GM21717 (cell line): ENCODE measurements around the gene ERP44.
A peak's percentile ranks its signal among the peaks of the same experiment; 100 is the strongest.

Experiments used
- ATAC-seq: cut with Tn5 transposase; IDR thresholded peaks from one replicate; pipeline ENCODE4 v1.9.1; 2021; ENCODE audit warnings: mild to moderate bottlenecking, moderate library complexity; ENCODE audit not compliant: unreplicated experiment

The ERP44 gene

DNA sequence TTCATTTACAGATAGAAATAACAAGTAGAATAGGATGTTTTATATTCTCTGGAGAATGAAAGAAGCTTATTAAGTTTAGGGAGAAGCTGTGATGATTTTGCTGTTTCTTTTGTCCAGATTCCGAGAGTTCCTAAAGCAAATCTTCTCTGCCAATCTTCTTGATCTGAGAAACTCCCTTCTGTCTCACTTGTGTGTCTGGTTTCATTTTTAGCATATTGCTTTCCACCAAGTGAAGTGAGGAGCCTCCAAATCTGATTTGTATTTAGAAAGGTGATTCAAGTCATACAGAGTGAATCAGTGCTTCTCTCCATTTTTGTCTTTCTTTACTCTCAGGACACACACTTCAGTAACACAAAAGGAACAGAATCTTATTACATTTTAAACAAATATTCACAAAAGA, 144.0 kb downstream of the ERP44 start:
- peak; percentile 79 for ATAC-seq

DNA sequence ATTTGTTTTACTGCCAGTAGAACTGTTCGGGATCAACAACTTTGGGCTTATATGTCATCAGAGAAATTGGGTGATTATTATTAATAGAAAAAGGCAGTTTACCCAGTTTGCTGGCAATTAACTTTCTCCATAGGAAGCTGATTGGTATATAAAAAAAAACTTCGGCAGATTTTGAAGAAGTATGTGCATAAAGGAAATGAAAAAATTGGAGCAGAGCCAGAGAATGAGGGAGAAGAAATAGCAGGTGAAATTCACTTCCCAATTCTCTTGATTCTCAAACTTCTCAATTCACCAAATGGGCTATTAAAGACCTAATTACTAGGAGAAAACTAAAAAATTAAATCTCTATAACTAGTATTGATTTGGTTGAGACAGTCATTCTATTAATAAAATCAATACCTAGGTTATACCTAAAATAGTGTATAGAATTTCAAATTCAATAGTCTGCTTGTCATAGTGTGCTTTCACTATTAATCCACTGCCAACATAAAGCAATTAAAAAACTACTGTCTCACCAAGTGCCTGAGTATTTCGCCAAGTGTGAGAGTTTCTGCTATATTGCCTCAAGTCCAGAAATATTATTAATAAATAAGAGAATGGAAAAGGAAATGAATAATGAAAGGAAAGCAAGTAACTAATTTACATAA, 144.8 kb downstream of the ERP44 start:
- no peak for ATAC-seq

DNA sequence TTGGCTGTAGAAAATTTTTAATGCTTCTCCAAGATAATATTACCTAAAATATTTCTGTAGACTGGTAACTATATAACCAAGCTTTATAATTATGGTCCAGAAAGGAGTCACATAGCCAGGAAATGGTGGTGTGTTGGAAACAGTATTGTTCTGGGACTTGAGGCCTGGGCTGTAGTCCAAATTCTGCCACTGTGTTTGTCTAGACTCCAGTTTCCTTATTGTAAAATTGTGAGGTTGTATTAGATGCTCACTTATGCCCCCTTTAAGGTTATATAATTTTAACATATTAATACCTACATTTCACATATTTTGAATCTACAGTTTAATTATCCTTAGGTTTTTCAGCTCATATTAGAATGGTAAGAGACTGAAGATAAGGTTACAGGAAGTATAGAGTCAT, 149.9 kb downstream of the ERP44 start:
- ATAC-seq, result no peak

DNA sequence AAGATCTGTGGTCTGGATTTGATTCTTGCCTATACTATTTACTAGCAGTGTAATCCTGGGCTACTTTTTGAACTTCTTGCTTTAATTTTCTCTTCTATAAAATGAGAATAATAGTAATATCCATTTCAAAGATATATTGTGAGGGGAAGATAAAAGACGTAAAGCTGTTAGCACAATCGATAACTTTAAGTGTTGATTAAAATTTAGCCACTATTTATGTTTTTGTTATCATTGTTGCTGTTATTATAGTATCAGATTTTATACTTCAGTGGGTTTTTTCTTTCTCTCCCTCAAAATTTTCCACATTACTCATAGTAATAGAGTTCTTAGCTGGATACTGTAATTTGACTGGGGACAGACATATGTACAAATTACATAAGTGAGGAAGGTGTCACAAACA, 150.3 kb downstream of the ERP44 start:
- ATAC-seq, result no peak

DNA sequence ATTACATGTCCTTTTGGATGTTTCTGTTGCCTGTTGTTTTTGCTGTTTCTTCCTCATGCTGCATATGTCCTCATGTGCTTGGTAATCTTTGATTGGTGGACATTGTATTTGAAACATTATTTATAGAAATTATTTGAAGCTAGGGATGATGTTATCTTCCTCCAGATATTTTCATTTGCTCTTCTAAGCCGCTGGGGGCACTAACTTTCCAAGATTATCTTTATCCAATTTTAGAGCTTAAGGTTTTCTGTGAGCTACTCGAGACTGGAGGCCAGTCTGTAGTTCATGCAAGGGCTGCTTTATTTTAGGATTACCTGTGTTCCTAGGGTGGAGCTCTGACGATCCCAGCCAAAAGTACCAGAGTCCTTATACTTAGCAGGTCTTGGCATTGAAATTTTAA, 151.4 kb downstream of the ERP44 start:
- no peak for ATAC-seq

DNA sequence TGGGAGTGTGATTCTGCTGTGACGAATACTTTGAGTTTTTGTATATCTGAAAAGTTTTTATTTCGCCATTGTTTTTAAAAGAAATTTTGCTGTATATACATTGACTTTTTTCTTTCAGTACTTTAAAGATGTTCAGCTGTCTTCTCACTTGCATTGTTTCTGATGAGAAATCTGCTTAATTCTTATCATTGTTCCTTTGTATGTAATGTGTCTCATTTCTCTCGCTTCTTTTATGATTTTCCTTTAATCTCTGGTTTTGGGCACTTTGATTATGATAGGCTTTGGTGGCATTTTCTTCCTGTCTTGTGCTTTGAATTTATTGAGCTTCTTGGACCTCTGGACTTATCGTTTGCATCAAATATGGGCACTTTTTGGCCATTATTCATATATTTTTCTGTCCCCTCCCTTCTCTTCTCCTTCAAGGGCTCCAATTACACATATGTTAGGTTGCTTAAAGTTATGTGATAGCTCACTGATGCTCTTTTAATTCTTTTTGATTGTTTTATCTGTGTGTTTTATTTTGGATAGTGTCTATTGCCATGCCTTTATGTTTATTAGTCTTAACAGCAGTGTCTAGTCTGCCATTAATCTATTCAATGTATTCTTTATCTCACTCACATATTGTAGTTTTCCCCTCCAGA, 161.7 kb downstream of the ERP44 start:
- no peak for ATAC-seq

DNA sequence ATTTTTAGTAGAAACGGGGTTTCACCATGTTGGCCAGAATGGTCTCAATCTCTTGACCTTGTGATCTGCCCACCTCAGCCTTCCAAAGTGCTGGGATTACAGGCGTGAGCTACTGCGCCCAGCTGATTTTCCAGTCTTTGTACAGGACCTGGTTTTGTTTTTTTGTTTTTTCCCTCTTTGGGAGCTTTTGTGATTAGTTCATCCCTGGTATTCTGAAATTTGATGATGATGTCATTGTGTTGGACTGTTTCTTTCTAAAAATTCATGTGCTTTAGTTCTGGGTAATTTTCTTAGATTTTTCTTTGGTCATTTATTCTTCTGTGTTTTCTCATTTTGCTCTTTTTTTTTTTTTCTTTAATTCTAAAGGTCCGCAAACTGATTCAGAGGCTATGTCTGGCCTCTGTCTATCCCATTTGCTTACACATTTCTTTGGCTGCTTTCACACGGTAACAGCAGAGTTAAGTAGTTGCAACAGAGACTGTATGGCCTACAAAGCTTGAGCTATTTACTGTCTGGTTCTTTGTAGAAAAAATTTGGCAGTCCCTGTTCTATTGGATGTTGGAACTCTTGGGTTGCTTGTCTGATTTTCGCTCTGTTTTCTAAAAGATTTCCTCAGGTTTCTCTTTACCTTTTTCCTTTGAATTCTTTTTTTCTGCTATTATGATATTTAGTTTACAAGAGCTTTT, 167.5 kb downstream of the ERP44 start:
- no peak for ATAC-seq

DNA sequence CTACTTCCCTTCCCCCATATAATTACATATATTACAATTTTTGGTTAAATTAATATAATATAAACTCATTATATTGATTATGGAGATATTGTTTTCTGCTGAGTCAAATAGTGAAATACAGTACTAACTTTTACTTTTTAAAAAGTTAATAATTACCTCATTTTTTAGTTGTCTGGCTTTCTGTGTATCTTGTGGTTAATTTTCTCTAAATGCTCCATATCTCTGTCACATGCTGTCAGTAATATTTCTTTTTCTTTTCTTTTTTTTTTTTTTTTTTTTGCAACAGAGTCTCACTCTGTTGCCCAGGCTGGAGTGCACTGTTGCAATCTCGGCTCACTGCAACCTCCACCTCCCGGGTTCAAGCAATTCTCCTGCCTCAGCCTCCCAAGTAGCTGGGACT, 169.1 kb downstream of the ERP44 start:
- no peak for ATAC-seq
